GM18867 (cell line): ENCODE data around the gene NUP85.
A peak's percentile ranks its signal among the peaks of the same experiment; 100 is the strongest.
"Not testable (repeated sequence)": the region's sequence is repeated elsewhere in the genome, so short reads cannot be mapped to it uniquely, and the experiment has no call there.

Source experiments
- ATAC-seq: cut with Tn5 transposase; IDR thresholded peaks from one replicate; pipeline ENCODE4 v1.9.1; 2021; ENCODE audit warnings: mild to moderate bottlenecking, moderate library complexity; ENCODE audit not compliant: unreplicated experiment

NUP85 gene

DNA sequence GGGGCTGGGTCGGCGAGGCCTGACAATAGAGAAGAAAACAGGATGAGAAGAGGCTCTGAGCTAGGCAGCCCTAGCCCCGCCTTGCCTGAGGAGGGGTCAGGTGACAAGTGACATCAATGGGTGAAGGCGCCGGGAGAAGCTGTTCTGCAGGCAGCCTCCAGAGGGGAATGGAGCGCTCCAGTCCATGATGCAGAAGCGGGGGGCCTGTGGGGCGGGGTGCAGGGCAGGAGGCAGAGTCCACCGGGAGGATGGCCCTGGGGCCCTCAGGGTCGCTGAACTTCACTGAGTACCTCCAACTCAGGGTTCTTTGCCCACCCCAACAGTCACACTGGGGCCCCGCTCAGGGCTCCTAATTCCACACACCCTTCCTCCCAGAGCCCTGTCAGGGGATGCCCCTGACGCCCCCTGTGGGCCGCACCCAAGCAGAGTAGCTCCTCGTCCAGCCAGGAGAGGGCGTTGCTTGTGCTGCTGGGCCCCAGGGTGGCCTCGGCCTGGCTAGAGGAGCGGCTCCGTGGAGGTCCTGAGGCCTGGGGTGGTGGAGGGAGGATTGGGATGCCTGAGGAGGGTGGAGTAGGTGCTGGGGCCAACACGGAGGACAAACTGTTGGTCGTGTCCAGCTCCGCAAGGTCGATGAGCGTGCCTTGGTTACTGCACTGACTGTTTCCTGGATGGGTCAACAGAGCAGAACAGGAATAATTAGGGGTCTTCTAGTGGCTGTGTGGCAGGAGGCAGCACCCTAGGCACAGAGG, 35.1 kb downstream of the NUP85 start:
- no peak for ATAC-seq

DNA sequence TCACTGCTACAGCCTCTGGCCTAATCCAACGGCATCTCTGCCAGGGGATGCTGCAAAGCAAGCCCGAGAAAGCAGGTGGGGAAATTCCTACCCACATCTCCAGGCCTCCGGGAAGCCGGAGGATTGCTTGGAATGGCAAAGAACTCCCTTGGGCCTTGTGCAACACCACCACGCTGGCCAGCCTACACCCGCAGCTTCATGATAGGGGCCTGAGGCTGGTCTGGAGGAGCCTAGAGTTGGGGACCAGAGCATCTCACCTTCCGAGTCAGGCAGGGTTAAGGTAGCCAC, 35.6 kb downstream of the NUP85 start:
- no peak for ATAC-seq

DNA sequence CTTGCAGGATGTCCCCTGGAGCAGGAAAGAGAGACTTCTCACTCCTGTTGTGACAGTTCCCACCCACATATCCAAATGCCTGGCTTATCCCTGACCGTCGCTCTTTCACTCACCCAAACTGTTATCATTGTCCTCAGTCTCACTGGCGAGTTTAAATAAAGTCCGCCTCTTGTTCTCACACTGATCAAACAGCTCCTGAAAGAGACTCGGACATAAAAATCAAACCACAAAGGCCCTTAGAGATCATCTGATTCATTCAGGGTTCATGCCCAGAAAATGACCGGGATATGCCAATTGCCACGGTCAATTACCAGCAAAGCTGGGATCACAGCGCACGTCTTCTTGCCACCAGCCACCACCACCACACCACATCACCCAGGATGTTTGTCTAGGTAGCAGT, 36.0 kb downstream of the NUP85 start:
- no peak for ATAC-seq

DNA sequence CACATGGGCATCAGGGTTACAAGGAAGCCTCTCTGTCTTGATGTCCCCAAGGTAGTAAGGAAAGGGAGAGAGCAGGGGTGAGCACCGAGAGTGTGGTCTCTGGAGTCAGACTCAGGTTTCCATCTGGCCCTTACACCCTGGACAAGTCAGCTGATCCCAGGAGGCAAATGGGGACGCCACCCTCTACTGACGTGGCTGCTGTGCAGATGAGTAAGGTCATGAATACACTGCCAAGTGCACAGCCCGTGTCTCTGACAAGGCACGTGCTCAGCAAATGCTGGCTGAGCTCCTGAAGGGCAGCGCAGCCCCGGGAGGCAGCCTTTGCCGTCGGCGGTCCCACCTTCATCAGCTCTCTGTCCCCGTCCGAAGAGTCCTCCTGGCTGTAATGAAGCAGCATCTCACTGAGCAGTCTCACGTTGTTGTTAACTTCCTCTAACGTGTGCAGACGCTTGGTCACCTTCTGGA, 36.5 kb downstream of the NUP85 start:
- ATAC-seq: peak; percentile 8

DNA sequence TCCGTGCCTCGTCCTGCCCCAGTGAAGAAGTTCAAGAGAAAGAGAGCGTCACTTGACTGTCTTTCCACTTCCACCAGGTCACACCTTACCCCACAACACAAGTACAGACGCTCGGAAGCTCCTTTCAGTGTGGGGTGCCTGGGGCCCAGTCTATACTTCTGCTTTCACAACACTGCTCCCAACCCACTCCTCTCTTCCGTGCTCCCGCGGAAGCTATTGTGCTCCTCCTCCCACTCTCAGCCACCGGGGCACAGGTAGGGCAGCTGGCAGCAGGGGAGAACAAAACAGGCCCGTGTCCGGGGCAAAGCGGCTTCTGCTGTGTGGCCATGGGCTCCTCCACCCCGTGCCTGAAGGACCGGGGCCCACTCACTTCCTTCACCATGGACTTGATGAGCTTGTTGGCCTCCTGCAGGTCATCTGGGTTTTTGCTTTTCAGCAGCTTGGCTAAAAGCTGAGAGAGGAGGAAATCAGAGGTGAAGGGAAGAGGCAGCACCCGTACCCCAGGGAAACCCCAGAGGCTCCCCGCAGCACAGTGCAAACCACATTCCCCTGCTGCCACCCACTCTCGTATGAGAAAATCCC, 37.1 kb downstream of the NUP85 start:
- peak; percentile 56 for ATAC-seq

DNA sequence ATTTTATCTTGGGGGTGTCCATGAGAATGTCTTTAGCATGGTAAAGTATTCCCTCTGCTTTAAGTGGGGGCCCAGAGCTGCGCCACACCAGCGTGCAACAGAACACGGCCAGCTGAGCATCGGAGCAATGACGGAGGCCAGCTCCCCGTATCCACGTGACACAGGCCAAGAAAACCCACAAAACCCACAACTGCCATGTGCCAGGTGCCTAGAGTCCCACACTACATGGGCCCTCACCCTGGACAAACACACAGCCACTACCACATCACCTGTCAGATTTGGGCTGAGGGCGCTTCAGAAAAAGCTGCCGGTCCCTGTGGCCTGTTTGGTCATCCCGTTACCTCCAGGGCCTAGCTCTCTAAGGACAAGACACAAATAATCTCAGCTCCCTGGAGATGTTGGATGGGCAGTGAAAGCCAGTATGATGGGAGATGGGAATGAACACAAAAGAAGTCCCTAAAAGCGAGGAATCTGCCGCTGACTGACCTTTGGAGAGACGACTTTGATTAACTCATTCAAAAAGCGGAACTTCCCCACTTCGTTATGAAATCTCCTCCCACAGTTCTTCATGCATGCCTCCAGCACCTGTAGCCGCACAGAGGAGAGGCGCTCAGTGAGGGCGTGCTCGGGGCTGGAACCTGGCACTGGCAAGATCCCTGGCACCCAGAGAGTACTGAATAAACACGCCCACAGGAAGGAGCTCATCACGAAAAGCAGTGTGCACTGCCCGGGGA, 38.8 kb downstream of the NUP85 start:
- no peak for ATAC-seq

DNA sequence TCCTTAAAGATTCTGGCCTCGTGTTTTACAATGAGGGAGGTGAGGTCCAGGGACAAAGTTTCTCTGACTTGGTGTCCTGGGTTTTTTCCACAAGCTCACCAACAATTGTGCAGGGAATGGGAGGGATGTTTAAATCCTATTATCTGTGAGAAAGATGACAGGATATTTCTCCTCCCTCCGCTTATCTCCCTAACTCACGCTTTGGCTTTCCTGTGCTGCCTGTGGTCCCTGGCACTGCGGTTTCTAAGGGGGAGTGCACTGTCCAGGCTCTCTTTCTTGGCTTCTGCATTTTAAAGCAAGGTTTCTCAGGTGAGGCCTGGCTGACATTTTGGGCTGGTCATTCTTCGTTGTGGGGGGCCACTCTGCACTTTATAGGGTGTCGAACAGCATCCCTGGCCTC, 39.5 kb downstream of the NUP85 start:
- no peak for ATAC-seq

DNA sequence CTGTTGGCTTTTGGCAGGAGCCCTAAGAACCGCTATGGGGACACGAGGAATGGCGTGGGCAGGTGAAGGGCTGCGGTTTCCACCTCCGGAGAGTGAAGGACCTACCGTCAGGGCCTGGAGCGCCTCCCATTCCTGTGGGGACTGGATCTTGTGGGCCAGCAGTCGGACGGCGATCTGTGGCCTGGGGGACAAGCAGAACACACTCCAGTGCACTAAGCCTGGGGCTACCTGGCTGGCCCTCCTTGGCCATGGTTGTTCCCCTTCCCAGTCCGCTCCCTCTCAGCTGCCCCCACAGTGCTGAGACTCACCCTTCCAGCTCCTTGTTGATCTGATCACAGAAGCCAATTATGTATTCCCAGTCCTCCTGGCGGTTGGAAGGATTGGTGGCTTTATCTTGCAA, 40.9 kb downstream of the NUP85 start:
- no peak for ATAC-seq

DNA sequence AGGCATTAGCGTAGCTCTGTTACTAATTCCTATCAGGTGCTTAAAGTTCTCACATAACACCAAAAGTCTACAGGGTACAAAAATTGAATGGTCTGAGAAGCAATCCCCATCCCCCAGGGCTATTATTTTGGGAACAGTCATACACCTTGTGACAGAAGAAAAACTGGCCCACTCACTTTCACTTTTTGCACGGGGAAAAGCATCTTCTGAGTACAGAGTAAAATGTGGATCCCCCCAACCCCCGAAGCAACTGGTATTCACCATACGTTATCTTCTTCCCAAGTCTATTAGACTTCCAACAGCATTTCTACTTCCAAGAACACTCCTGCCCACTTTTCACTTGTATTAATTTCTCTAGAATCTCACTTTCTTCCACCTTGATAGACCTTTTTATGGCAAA, 44.1 kb downstream of the NUP85 start:
- no peak for ATAC-seq

DNA sequence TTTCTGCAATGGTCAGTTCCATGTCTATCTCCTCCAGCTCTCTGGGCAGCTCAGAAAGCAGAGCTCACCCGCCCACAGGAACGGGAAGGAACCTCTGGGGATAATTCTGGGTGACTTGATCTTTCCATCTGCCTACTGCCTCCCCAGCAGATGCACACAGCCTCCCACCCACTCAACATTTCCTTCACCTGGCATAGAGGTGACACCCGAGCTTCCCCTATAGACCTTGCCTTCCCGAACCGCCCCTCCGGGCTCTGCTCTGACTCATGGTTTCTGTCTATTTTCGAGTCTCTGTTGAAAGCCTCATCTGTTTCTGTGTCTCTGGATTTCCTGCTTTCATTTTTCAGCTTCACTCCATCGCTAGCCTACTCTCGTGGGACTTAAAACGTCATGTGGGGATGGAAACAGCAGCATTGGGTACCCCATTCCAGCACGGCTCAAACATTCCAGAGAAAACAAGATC, 44.6 kb downstream of the NUP85 start:
- peak; percentile 88 for ATAC-seq

DNA sequence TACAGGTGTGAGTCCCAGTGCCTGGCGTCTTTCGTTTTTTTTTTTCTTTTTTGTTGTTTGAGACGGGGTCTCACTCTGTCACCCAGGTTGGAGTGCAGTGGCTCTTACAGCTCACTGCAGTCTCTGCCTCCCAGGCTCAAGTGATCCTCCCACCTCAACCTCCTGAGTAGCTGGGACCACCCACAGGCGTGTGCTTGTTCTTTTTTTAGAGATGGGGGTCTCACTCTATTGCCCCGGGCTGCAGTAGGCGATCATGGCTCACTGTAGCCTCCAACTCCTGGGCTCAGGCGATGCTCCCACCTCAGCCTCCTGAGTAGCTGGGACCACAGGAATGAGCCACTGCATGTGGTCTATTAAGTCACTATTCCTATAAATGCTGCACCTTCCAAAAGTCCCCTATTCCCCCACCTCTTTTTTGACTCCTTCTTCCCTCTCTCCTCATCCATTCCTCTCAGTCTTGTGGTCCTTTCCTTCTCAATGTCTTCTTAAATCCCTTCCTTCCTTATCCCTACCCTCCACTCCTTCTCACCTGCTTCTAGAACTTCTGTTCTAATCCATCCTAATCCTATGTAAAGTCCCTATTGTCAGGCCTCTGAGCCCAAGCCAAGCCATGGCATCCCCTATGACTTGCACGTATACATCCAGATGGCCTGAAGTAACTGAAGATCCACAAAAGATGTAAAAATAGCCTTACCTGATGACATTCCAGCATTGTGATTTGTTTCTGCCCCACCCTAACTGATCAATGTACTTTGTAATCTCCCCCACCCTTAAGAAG, 46.7 kb downstream of the NUP85 start:
- ATAC-seq: no peak

DNA sequence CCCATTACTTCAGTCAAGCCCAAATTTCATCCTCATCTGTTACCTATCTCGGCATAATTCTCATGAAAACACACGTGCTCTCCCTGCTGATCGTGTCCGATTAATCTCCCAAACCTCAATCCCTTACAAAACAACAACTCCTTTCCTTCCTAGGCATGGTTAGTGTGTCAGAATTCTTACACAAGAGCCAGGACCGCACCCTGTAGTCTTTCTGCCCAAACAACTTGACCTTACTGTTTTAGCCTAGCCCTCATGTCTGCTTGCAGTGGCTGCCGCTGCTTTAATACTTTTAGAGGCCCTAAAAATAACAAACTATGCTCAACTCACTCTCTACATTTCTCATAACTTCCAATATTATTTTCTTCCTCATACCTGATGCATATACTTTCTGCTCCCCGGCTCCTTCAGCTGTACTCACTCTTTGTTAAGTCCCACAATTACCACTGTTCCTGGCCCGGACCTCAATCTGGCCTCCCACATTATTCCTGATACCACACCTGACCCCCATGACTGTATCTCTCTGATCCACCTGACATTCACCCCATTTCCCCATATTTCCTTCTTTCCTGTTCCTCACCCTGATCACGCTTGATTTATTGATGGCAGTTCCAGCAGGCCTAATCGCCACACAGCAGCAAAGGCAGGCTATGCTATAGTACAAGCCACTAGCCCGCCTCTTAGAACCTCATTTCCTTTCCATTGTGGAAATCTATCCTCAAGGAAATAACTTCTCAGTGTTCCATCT, 50.6 kb downstream of the NUP85 start:
- ATAC-seq: not testable (repeated sequence)

DNA sequence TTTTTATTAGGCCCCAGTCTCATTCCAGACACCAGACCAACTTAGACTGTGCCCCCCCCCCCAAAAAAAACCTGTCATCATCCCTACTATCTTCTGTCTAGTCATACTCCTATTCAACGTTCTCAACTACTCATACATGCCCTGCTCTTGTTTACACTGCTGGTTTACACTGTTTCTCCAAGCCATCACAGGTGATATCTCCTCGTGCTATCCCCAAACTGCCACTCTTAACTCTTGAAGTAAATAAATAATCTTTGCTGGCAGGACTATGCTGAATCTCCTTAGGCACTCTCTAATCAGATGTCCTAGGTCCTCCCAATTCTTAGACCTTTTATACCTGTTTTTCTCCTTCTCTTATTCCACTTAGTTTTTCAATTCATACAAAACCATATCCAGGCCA, 51.7 kb downstream of the NUP85 start:
- ATAC-seq: not testable (repeated sequence)

DNA sequence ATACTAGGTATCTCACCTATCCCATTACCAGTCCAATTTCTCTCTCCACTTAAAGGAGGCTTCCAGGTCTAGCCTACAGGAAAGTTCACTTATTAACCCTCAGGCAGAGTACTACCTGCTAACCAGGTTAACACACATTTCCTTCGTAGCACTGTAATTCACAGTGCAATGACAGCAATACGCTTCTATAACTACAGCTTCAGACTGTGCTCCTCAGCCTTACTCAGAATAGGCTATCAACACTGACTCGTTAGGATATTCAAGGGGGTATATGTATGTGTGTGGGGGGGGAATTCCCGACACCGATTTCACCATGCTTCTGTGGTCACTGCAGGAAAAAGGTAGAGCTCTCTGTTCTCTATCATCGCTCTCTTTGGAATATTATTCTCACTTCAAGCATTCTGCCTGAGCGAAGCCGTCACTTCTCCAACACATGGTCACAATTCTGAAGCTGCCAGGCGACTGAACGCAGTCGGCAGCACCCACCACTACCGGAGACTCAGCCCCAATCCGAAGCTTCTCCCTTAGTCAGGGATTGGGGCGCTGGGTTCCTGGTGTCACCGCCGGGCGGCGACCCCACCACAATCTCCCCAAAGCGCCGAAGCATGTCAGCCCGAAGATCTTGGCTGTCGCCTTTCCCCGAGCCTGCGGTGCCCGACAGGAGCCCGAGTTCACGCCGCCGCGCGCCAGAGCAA, 55.3 kb downstream of the NUP85 start:
- ATAC-seq: no peak

DNA sequence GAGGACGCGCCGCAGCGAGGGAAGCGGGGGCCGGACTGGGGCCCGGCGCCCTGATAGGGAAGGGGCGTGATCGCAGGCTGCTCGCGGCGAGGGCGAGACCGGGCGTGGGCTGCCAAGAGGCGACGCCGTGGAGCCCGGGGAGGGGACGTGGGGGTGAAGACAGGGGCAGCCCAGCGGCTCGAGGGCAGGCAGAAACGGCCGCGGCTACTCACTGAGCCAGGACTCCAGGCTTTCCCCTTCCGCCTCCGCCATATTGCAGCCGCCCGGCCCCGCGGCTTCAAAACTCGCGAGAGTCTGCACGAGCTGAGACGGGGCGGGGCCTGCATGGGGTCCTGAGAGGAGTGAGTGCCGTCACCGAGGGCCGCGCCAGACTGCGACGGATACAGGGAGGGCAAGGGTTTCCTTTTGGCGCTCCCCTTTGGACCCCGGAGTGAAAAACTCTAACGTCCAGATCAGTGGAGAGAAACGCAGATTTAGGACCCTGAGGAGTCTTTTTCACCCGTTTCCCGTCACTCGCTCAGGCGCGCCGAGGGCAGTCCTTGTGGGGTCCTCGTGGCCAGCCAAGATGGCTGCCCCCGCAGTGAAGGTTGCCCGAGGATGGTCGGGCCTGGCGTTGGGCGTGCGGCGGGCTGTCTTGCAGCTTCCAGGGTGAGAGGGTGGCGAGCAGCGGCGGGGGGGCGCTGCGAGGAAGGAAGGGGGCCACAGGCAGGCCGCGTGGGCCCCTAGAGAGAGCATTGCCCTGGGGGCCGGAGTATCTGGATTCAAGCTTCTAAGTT, 56.0 kb downstream of the NUP85 start, which contains the start of the genes GGA3 and MRPS7:
Gene GGA3, minus strand, starts transcription at position 271 of the 776 bp plus-strand sequence. Its CDS starts 19 bp downstream, at position 252.
Gene MRPS7, plus strand, starts transcription at position 544 of the 776 bp plus-strand sequence. Its CDS starts 22 bp downstream, at position 566.
- ATAC-seq: peak; percentile 85

DNA sequence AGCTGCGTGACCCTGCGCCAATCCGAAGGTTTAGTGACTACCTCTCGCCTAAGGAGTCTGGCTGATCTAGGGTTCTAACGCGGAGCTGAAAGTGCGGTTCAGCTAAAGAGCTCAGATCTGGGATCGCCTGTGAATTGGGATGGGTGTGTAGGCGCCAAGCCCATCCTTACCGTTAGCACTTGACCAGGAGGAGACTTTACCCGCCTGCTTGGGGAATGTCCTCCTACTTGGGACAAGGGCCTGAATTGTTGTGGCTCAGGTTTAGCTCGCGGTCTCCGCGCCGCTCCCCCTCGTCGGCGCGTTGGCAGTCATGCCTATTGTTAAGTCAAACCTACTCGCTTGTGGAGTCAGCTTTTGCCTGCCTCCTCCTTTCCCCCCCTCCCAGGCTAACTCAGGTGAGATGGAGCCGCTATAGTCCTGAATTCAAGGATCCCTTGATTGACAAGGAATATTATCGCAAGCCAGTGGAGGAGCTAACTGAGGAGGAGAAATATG, 56.7 kb downstream of the NUP85 start:
- no peak for ATAC-seq

DNA sequence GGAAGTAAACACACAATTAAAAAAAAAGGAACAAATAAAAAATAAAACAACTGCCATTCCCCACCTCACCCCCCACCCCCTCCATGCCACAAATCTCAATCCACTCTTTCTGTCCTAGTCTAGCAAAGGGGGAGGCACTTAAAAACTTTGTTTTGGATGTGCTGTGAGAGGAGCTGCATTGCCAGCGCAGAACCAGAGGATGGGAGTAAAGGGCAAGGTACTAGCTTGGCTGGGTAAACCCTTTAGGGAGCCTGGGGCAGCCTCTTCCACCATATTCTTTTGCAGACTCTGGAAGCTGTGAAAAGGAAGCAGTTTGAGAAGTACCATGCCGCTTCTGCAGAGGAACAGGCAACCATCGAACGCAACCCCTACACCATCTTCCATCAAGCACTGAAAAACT, 57.6 kb downstream of the NUP85 start:
- no peak for ATAC-seq

DNA sequence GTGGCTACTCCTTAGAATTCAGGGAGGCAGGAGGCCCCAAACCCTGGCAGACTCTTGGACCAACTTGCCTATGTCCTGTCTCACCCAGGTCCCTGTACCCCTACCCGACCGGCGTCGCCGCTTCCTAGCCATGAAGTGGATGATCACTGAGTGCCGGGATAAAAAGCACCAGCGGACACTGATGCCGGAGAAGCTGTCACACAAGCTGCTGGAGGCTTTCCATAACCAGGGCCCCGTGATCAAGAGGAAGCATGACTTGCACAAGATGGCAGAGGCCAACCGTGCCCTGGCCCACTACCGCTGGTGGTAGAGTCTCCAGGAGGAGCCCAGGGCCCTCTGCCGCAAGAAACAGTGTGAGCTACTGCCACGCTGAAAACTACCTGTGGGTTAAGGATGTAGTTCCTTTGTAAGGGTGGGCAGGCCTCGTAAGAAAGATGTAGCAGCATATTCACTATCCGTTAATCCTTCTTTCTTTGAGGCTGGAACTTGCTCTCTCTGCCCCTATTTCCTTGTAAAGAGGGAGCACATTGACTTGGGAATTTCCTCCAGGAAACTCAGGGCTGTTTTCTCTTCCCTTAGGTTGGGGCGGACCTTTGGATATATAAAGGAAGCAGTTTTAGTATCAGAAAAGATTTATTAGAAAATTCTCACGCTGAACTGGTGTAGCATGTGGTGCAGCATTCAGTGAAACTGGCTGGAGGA, 60.3 kb downstream of the NUP85 start:
- ATAC-seq: no peak
